ENCODE results near the gene PDGFB.
"Not testable (repeated sequence)": the region's sequence is repeated elsewhere in the genome, so short reads cannot be mapped to it uniquely, and the experiment has no call there.

PDGFB gene

DNA sequence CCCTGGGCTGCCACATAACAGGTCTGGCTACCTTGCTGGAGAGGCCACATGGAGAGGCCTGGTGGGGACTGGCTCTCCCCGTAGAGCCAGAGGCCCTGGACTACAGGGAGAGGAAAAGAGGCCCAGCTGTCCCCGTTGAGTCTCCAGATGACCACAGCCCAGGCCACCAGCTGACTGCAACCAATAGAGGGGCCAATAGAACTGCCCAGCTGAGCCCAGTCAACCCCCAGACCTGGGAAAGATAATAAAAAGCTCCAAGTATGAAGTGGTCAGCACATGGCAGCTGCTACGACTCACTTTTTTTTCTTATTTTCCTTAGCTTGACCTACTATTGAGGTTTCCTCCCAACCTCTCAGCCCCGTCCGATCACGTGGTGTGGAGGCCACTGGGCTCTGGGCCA lies 18.4 kb downstream of the PDGFB start:
- no peak for DNase-seq (ENCODE audit: low read depth in 2 of 2)

DNA sequence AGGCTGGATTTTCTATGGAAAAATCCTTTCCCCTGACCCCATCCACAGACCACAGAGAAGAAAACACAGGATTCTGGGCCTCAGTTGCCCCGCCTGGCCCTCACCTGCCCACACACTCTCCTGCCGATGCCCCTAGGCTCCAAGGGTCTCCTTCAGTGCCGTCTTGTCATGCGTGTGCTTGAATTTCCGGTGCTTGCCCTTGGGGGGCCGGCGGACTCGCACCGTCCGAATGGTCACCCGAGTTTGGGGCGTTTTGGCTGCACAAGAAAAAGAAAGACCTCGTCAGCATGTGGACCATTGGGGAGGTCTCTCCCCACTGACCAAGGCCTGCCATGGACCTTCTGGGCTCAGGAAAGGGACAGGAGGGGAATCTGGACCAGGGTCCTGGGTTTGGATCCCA lies 19.2 kb downstream of the PDGFB start:
- no peak for DNase-seq (ENCODE audit: low read depth in 2 of 2)

DNA sequence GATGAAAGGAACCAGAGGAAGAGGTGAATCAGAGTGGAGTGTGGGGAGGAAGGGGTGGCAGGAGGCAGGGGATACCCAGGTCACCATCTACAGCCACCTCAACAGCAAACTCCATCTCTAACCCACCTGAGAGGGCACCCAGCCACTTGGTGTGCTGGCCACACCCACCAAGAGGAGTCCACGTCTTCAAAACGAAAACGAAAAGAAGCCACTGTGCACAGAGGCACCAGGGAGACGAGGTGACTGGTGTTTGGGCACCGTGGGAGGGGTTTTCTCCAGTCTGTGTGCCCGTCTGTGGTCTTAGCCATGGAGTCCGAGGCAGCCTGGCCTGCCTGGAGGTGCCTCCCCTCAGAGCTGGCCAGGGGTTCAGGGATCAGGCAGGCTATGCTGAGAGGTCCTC lies 20.2 kb downstream of the PDGFB start:
- DNase-seq (ENCODE audit: low read depth in 2 of 2) = no peak

DNA sequence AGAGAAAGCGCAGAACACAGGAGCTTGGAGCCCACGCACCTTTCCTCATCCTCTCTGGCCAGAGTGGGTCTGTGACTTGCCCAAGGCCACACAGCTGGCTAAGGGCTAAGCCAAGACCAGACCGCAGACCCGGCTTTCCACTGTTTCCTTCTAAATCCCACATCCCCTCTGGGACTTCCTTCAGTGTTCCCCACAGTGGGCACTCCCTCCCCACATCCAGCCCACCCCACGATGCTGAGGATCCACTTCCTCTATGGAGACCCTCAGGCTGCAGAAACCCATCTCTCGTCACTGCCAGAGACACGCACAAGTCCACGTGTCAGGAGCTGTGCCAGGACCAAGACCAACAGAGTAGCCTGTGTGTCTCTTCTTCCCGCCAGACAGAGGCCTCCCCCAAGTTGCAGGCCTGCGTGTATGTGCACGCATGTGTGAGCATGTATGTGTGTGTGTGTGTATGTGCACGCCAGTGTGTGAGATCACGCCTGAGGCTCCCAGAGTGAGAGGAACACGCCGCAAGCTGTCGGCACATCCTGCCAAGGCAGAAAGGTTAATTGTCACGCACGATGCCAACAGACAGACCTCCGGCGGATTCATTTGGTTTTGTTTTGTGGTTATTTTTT lies 21.6 kb downstream of the PDGFB start:
- no peak for DNase-seq (ENCODE audit: low read depth in 2 of 2)

DNA sequence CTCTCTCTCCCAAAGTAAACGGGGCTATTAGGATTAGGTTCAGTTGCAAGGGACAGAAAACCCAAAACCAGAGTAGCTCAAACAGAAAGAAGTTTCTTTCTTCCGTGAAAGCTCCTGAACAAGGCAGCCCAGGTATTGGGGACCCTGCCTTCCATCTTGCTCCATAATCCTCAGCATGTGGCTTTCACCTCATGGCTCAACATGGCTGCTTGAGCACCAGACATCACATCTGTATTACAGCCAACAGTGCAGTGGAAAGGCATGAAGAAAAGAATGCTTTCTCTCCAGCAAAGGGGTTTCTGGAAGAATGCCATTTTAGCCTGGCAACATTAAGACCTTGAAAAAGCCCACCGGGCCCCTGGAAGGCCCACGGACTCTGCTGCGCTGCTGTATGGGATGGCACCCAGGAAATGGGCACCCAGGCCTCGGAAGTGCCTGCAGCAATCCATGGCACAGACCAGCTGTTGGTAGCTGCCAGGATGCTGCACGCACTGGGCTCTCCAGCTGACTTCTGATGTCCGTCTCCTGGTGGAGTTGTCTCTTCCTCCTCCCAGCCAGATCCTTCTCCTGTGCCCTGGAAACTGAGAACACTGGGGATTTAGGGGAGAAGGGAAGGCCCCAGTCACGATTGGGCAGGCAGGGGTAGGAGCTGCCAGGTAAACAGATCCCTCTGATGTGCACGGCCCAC lies 22.6 kb downstream of the PDGFB start:
- DNase-seq (ENCODE audit: low read depth in 2 of 2) = no peak

DNA sequence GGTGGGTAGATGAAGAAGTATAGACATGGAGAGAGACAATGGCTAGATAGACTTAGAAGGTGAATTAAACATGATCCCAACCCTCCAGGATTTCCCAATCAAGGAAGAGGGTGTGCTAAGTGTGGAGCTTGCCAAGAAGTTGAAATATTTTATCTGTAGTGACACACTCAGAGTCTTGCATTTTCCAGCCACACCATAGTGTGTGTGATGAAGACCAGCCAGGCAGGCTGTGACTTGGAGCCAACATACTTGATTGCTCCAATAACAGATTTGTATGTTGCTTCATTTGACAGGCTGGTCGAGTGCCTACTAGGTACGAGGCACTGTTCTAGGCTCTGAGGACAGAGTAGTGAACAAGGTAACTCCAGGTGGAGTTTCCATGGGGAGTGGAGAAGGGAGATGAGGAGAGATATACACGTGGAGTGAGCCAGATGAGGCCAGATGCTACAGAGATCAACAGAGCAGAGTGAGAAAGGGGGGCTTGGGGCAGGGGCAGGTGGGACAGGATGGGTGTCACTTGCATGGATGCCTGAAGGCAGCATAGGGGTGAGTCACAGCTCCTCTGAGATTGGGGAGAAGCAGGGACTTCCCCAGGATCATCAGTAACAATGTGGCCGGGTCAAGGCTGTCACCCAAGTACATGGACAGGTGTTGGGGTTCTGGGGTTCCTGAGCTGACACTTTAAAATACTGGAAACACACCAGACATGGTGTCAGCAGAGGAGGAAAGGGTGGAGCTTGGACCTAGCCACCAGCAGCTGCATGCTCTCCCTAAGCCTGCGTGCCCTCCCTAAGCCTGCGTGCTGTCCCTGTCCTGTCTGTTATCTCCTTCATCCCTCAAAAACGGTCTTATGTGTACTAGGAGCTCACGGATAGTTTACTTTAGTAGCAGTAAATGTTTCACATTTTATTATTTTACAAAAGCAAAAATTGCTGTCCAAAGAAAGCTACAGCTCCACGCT lies 23.6 kb downstream of the PDGFB start:
- DNase-seq (ENCODE audit: low read depth in 2 of 2) = no peak

DNA sequence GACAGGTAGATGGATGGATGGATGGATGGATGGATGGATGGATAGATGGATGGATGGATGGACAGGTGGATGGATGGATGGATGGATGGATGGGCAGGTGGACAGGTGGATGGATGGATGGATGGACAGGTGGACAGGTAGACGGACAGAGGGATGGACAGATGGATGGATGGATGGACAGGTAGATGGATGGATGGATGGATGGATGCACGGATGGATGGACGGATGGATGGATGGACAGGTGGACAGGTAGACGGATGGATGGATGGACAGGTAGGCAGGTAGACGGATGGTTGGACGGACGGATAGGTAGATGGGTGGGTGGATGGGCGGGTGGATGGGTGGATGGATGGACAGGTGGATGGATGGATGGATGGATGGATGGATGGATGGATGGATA lies 24.3 kb downstream of the PDGFB start:
- DNase-seq (ENCODE audit: low read depth in 2 of 2) = no peak

DNA sequence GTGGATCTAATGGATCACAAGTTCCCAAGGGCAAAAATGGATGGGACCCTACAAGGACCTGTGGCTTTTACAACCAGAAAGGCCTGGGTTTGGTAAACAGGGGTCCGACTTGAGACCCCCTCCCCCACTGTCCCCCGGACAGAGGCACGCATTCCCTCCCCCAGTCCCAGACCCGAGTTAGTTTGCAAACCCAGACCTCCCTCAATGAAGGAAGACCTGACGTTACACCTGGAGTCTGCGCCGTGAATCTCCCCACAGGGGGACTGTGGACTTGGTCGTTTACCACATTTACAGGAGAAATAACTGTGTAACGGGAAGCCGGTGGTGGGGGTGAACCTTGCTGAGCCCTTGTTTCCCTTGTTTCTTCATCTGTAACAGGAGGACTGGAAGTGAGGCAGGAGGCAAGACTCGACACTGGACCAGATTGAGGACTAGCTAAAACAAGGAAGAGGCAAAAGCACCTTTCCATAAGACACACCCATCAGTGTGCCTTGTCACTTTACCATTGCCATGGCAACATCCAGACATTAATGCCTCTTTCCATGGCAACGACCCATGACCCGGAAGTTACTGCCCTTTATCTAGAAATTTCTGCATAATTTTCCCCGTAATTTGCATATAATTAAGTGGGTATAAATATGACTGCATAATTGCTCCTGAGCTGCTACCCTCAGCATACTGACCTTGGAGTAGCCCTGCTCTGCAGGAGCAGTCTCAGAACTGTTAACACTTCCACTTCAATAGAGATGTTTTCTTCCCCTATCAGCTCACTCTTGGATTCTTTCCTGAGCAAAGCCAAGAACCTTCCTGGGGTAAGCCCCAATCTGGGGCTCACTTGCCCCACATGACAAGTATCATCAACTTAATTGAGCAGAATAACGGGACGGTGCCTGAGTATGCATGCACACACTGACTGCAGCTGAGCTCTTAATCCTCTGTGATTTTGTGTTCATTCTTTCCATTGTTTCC lies 25.4 kb downstream of the PDGFB start:
- DNase-seq (ENCODE audit: low read depth in 2 of 2) = no peak

DNA sequence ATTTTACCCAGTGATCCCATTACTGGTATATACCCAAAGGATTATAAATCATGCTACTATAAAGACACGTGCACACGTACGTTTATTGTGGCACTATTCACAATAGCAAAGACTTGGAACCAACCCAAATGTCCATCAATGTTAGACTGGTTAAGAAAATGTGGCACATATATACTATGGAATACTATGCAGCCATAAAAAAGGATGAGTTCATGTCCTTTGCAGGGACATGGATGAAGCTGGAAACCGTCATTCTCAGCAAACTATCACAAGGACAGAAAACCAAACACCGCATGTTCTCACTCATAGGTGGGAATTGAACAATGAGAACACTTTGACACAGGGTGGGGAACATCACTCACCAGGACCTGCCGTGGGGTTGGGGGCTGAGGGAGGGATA lies 26.4 kb downstream of the PDGFB start:
- DNase-seq (ENCODE audit: low read depth in 2 of 2) = not testable (repeated sequence)

DNA sequence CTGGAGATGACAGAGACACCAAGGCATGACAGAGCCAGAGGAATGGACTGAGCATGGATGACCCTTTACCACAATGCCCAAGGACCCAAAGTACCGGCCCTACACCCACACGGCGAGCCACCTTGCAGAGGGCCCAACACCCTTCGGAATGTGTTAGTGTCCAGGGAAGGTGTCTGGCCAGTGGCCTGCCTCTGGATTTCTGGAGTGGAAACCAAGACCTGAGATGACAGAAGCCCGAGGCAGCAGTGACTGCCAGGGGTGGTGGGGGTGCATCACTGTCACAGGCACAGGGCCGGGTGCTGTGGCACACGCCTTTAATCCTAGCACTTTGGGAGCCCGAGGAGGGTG lies 28.7 kb downstream of the PDGFB start:
- no peak for DNase-seq (ENCODE audit: low read depth in 2 of 2)

DNA sequence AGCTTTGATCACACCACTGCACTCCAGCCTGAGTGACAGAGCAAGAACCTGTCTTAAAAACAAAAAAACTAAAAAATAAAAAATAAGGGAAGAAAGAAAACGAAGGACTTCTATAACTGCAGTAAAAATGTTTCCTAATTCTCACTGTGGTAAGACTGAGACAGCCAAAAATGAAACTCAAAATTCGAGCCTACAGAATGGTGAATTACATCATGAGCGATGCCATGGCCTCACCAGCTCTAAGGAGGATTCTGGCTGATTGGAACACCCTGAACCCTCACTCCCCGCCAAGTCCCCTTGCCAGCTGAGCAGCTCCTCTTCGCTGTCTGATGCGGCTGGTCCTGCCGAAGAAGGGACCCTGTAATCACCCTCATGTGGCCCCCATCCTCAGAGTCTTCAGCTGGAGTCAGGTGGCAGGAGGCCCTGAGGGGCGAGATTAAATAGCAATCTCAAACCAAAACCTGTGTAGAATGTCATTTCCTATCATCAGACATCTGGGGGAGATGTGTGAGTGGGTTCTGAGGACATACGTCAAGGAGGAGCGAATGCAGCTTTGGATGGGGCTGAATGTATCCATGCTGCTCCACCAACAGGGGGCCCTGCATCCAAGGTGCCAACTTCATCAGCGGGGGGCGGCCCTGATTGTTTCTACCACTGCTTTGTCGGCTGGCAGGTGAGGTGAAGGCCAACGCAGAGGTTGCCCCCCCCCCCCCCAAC lies 29.2 kb downstream of the PDGFB start:
- DNase-seq (ENCODE audit: low read depth in 2 of 2) = no peak

DNA sequence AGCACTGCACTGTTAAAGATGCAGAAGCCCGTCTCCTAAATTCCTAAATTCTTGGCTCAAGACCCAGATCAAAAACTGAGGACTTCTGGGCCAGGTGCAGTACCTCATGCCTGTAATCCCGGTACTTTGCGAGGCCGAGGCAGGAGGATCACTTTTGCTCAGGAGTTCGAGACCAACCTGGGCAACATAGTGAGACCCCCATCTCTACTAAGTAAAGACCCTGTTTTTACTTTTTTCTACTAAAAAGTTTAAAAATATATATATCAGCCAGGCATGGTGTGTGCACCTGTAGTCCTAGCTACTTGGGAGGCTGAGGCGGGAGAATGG lies 29.7 kb downstream of the PDGFB start:
- no peak for DNase-seq (ENCODE audit: low read depth in 2 of 2)

DNA sequence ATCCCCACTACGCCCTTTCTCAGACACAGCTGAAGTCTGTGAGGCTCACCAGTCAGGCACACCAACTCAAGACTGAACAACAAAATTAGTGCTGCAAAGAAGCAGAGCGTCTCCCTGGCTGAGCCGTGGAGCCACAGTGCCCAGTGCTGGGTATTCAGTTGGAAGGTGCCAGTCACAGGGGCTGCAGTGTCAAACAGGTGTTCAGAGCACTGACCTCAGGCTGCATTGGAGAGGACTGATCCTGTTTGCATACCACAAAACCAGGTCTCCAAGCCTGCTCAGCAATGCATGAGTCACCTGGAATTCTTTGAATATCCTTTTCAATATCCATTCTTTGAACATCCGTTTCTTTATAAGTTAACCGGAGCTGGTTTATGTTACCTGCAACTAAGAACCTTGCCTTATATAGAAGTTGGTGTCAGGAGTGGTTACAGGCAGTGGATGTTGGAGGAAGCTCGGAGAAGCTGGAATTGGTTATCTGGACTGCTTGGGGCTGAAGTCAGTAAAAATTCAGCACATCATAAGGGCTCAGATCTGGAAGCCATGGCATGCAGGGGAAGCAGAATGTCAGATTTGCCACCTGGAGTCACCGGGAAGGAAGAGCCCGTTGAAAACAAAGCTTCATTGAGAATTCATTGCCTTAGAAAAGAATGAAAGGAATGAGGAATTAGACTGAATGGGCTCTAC lies 30.3 kb downstream of the PDGFB start:
- DNase-seq (ENCODE audit: low read depth in 2 of 2) = no peak

DNA sequence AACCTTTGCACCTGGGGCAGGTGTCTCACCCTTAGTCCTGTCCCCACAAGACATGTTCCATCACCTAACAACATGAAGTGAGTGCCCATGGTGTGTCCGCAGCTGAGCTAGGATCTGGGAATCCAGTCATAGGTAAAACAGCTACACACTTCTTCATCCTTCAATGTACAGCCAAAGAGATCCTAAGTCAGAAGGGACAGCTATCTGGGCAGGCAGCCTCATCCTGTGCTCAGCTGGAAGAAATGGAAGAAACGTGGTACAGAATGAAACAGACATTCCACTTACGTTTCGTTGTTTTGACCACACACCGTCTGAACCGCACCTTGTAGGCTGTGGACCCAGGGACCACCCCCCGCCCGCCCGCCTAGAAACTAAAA lies 30.8 kb downstream of the PDGFB start:
- DNase-seq (ENCODE audit: low read depth in 2 of 2) = no peak

DNA sequence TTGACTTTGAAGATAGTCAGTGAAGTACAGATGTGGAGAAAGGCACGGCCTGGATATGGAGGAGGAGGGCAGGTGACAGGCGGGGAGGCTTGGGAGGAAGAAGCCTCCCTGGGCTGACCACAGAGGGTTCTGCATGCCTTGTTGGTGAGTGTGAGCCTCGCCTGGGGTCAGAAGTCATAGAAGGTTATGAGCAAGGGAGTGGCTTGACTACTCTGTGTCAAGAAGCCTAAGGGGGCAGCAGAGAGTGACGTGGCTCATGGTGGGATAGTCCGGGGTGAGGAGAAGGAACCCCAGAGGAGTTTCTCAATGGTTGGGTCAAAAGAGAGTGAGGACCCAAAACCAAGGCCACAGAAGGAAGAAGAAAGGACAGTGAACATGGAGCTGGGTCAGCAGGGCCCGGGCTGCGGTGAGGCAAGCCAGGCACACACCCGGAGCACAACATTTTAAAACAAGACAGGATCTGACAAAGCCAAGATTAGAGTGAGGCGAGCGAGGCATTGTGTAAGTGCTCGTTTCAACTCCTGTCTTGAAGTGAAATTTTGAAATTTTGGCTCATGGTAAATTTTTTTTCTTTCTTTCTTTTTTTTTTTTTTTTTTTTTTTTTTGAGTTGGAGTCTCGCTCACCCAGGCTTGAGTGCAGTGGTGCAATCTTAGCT lies 31.9 kb downstream of the PDGFB start:
- DNase-seq (ENCODE audit: low read depth in 2 of 2) = no peak

DNA sequence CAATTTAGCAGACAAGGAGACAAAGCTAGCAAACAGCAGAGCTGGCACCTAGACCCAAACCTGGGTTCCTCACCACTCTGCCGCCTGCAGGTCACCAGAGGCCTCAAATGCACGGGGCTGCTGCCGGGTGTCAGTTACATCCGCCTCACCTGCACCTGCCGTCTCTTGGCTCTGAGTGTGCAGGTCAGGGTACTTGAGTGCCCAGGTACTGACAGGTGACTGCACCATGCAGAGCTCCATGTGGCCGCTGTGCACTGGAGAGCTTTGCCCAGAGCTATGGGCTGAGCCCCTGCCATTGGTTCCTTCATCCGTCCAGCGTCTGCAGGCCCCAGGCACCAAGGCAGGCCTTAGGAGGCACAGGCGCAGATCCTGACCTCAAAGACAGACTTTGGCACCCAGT lies 35.0 kb downstream of the PDGFB start:
- DNase-seq (ENCODE audit: low read depth in 2 of 2) = no peak

DNA sequence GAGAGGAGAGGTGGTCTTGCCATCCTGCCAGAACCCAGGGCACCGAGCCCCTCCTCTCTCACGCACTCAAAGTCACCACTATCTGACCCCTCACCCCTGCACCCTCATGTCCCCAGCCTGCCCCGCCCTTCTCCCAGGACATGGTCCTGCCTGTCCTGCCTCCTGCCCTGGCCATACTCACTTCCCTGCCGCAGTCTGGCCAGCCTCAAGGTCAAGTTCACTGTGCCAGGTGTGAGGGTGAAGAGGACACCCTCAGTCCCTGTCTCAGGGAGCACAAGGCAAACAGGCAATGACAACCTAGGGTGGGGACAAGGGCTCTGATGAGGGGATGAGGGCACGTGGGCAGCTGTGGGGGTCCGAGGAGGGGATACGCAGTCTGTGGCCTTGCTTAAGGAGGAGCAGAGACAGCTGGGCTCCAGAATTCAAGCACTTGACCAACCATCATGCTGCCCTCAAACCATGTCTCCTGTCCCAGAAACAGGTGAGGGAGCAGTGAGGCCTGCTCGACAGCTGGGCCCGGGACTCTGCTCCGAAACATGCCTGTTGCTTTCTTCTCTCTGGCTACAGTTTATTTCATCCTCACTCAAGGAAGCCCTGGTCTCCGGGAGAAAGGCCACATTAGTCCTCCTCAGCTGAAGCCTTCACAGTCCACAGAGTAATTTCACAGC lies 36.6 kb downstream of the PDGFB start:
- no peak for DNase-seq (ENCODE audit: low read depth in 2 of 2)

DNA sequence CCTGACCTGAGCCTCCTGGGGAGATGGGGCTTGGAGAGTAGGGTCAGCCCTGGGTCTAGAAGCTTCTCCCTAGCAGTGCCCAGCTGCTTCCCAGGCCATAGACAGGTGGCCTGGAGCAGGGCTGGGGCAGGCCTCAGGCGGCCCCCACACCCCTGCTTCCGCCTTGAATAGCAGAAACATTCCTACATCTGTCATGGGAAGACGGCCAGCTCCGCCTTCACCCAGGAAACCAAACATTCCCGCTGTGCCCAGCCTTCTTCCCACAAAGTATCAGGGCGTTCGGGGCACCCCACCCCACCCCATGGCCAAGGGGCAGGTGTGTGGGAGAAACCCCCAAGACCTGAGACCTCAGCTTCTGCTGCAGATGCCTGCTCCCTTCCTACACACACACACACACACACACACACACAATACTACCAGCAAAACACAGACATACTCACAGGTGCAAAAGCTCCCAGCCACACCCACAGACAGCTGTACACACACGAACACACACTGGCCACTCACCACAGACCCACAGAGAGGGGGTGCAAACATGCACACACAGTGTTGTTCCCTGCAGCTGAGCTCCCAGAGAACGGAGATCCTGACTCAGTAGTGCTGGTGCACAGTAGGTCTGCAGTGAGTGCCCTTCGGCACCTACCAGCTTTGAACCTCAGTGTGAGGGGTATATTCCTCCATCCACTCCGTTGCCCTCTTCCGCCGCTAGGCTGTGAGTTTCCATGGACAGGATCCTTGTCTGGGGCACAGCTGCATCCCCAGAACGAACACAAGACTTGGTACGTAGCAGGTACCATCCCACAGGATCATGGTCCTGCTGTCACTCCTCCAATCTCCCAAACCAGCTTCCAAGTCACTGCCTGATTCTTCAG lies 37.4 kb downstream of the PDGFB start:
- DNase-seq (ENCODE audit: low read depth in 2 of 2) = no peak

DNA sequence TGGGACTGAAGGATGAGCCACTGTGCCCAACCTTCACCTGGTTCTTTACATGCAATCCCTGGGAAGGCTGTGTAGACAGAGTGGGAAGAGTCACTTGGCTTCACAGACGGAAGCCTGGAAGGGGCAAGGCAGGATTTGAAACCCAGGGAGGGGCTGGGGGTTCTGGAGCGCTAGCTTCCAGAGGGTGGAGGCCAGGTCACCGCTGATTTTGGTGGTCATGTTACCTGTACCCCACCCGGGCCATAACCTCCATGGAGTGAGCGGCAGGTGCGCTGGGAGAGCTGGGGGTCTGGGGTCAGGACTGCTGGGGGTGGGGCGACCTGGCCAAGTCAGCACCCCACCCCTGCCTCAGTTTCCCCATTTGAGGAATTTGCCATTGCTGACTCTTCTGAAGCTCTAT lies 38.3 kb downstream of the PDGFB start:
- DNase-seq (ENCODE audit: low read depth in 2 of 2) = no peak

Data from fibroblast of skin of left biceps (primary cell).